ENCODE measurements around the gene CTIF. TPM values are rescaled to one million over a fixed set of nuclear protein-coding genes. Genes with fewer than 3 reads are reported as not detected.

CTIF gene
- total RNA-seq, 4 donors from 2014 or later = 16.6 to 116 (median 34.5) TPM

DNA sequence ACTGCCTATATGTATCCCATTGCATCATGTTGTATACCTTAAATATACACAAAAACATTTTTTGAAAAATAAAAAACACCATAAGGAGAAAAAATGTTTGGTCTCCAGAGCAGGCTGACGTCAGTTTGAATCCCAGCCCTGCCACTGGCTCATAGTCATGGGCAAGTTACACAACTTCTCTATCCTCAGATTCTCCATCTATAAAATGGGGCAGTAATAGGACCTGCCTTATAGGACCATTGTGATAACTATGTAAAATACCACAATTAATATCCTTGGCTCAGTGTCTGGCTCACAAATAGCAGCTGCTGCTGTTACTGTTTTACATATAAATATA is 276.3 kb downstream of the CTIF start:
- Histone ChIP-seq H3K27ac (no peak overlapping the region), H3K4me1 (peaks cover 0 to 25% (median 3%) of the 10 kb centered on the region in 4 donors), H3K36me3 (no peaks in the 10 kb centered on the region), H3K9me3 (no peaks in the 10 kb centered on the region), H3K27me3 (no peaks in the 10 kb centered on the region), H3K4me3 (no peak overlapping the region)
- TF ChIP-seq, protein P1, sequence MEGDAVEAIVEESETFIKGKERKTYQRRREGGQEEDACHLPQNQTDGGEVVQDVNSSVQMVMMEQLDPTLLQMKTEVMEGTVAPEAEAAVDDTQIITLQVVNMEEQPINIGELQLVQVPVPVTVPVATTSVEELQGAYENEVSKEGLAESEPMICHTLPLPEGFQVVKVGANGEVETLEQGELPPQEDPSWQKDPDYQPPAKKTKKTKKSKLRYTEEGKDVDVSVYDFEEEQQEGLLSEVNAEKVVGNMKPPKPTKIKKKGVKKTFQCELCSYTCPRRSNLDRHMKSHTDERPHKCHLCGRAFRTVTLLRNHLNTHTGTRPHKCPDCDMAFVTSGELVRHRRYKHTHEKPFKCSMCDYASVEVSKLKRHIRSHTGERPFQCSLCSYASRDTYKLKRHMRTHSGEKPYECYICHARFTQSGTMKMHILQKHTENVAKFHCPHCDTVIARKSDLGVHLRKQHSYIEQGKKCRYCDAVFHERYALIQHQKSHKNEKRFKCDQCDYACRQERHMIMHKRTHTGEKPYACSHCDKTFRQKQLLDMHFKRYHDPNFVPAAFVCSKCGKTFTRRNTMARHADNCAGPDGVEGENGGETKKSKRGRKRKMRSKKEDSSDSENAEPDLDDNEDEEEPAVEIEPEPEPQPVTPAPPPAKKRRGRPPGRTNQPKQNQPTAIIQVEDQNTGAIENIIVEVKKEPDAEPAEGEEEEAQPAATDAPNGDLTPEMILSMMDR (IDR thresholded peaks at IDR 0.05) = no peak
- no peak for TF ChIP-seq POLR2A (IDR thresholded peaks at IDR 0.05)
- DNase-seq = peak in 2 of 3 donors; percentile 8 to 12

DNA sequence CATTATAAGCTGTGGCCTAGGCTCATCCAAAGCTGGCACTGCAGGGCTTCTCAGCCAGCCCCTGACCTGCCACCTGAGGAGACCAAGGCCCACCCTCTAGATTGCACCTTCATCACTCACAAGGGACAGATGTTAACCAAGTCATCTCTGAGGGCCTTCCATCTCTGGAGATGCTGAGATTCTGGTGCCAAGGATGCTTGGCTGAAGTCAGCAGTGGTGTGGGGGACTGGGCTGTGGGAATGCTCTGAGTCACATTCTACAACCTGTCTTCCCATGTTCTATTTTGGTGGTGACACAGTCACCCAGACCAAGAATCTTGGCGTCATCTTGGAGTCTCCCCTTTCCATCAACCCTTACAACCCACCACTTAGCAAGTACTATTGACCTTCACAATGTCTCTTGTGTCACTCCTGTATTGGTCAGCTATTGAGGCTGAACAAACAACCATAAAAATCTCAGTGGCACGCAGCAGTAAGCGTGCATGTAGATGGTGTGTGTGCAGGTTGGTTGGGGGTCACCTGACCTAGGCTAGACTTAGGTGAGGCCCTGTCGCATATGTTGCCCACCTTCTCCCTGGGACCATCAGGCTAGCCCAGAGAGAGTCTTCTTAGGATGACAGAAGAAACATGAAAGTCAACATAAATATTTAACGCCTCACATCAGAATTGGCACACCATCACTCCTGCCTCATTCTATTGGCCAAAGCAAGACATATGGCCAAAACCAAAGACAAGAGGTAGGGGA is 276.9 kb downstream of the CTIF start:
- peak; percentile 9 to 30 (median 11) for DNase-seq
- Histone ChIP-seq H3K36me3 (no peaks in the 10 kb centered on the region), H3K9me3 (no peaks in the 10 kb centered on the region), H3K27ac (no peak overlapping the region), H3K4me3 (no peak overlapping the region), H3K4me1 (peaks cover 0 to 25% (median 5%) of the 10 kb centered on the region in 4 donors), H3K27me3 (no peaks in the 10 kb centered on the region)
- no peak for TF ChIP-seq POLR2A (IDR thresholded peaks at IDR 0.05)
- TF ChIP-seq, protein P1 (IDR thresholded peaks at IDR 0.05) = no peak

DNA sequence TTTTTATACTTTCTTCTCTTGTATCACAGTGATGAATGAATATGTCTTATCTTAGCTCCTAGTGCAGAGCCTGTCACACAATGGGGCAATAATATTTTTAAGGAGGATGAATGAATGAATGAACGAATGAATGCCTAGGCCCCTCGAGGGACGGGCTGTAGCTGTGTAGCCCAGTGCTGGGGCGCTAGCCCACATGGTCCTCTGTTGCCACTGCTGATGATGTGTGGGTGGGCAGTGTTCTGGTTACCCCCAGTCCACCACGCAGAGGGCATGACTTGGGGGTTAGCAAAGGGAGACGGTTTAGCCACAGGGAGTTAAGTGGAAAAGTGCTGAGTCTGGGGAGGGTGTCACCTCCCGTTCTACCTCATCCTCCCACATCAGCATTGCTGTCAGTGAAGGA is 277.7 kb downstream of the CTIF start:
- no peak for TF ChIP-seq POLR2A (IDR thresholded peaks at IDR 0.05)
- TF ChIP-seq, protein P1 (IDR thresholded peaks at IDR 0.05) = no peak
- H3K9me3 ChIP-seq = no peaks in the 10 kb centered on the region
- peaks cover 0 to 25% (median 6%) of the 10 kb centered on the region in 4 donors for H3K4me1 ChIP-seq
- H3K27ac ChIP-seq = no peak overlapping the region
- no peak overlapping the region for H3K4me3 ChIP-seq
- peak in 1 of 3 donors; percentile 24 for DNase-seq
- no peaks in the 10 kb centered on the region for H3K36me3 ChIP-seq
- H3K27me3 ChIP-seq = no peaks in the 10 kb centered on the region

DNA sequence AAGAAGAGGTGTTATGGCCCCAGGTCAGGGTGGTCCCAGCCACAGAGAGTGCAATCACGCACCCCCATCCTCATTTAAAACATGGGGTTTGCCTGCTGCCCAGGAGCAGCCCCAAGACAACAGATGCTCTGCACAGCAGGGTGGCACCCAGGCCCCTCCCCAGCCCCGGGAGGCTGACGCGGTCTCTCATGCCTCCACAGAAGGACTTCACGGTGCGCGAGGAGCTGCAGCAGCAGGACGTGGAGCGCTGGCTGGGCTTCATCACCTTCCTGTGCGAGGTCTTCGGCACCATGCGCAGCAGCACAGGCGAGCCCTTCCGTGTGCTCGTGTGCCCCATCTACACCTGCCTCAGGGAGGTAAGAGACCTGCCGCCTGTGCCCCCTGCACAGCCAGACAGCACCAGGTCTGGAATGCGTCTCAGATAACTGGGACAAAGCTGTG is 278.2 kb downstream of the CTIF start:
- Histone ChIP-seq H3K4me1 (peaks cover 0 to 25% (median 6%) of the 10 kb centered on the region in 4 donors), H3K36me3 (no peaks in the 10 kb centered on the region), H3K4me3 (no peak overlapping the region), H3K27ac (no peak overlapping the region), H3K27me3 (no peaks in the 10 kb centered on the region), H3K9me3 (no peaks in the 10 kb centered on the region)
- no peak for TF ChIP-seq POLR2A (IDR thresholded peaks at IDR 0.05)
- TF ChIP-seq, protein P1 (IDR thresholded peaks at IDR 0.05) = no peak
- peak; percentile 9 to 35 (median 34) for DNase-seq

DNA sequence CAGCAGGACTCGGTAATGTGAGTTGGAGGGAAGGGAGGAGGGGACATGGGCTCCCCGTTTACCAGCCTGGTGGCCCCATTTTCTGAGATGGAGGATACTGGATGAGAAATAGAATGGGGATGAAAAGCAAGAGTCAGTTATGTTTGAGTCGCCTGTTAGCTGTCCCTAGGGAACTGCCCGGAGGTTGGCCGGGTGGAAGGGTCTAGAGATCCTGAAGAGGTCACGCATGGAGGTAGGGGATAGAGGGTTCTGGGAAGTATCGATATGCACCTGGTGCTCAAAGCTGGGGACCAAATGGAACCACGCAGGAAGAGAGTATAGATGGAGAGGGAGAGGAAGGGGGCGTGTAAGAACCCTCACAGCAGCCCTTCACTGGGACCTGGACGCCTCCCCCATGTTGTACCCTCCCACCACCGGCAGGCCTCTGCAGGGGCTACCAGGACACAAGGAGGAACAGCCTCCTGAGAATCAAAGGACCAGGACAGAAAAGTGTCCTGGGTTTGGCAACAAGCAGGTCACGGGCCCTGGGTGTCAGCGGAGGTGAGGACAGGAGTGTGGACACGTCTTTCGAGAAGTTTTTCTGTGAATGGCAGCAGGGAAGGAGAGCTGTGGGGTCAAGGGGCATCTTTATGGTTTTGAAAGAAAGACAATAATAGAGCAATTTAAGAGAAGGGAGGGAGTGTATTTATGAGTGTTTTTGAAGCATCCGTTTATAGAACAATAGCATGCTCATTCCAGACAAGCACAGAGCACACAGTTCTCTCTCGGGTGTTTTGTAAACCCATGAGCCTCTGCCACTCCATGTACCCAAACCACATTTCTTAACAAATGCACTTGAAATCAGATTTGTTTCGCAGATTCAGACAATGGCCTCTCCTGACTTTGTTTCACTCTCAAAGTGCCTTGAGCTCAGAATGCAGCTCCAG is 279.8 kb downstream of the CTIF start:
- peak; percentile 6 to 40 (median 30) for DNase-seq
- Histone ChIP-seq H3K4me1 (peaks cover 0 to 24% (median 6%) of the 10 kb centered on the region in 4 donors), H3K4me3 (no peak overlapping the region), H3K9me3 (no peaks in the 10 kb centered on the region), H3K36me3 (no peaks in the 10 kb centered on the region), H3K27ac (peak overlapping the region in 1 of 4 donors; percentile 42), H3K27me3 (no peaks in the 10 kb centered on the region)
- TF ChIP-seq, protein P1 (IDR thresholded peaks at IDR 0.05) = no peak
- TF ChIP-seq POLR2A (IDR thresholded peaks at IDR 0.05) = no peak
